Esophagus muscularis mucosa (tissue), 4 donors: ENCODE results near the gene UBALD1. TPM values are rescaled to one million over a fixed set of nuclear protein-coding genes. Genes with fewer than 3 reads are reported as not detected.

Experiments
- DNase-seq: peaks from one replicate; pipeline ENCODE4 v3.0.0-alpha.2; 2017; ENCODE audit errors: extremely low spot score
- H3K27ac ChIP-seq, 4 donors: fragments of 200-600 bp; sonication (generic); replicated peaks in 1 of 4; 1 replicate in 3 of 4; 2 replicates in 1 of 4; pipeline ENCODE4 v1.5.1; 2016 to 2019; ENCODE audit warnings: mild to moderate bottlenecking in 1 of 4
- H3K27me3 ChIP-seq, 4 donors: fragments of 200-600 bp; sonication (generic); one replicate each; pipeline versions ENCODE4 v1.5.1 to v1.6.0; 2016 to 2019
- H3K36me3 ChIP-seq, 4 donors: fragments of 200-600 bp; sonication (generic); one replicate each; pipeline ENCODE4 v1.5.1; 2016 to 2019
- H3K4me1 ChIP-seq, 4 donors: fragments of 200-600 bp; sonication (generic); one replicate each; pipeline ENCODE4 v1.5.1; 2016 to 2019
- H3K4me3 ChIP-seq, 4 donors: fragments of 200-600 bp; sonication (generic); 1 replicate in 2 of 4; 2 replicates in 2 of 4; pipeline ENCODE4 v1.5.1; 2016 to 2019; ENCODE audit warnings: mild to moderate bottlenecking in 4 of 4, moderate library complexity in 1 of 4
- H3K9me3 ChIP-seq, 4 donors: fragments of 200-600 bp; sonication (generic); 1 replicate in 3 of 4; 2 replicates in 1 of 4; pipeline ENCODE4 v1.5.1; 2016 to 2019
- EP300 ChIP-seq: sonication (generic); formaldehyde crosslinking; IDR thresholded peaks from one replicate; pipeline ENCODE4 v1.6.1; 2017; ENCODE audit warnings: antibody characterized with exemption
- POLR2A ChIP-seq: fragments of 450-650 bp; IDR thresholded peaks from one replicate; pipeline ENCODE4 v1.6.1; 2017; ENCODE audit warnings: antibody characterized with exemption, moderate library complexity, mild to moderate bottlenecking, low read depth
- POLR2AphosphoS5 ChIP-seq, 2 donors: sonication (generic); formaldehyde crosslinking; IDR thresholded peaks; one replicate each; pipeline ENCODE4 v1.6.1; 2017; ENCODE audit warnings: antibody characterized with exemption in 2 of 2
- WGBS: methylation state at CpG from one replicate; pipeline ENCODE4 v1.1.5; 2018; 5-methylcytosine and 5-hydroxymethylcytosine counted together
- intact Hi-C: fragments of 100-400 bp; cut with DNase I; formaldehyde crosslinking; loops from one replicate; pipeline ENCODE4 v1.15.1; 2023
- total RNA-seq, 4 donors: library from RNA; depleted of rRNA; stranded (reverse); fragments of >200 nt; gene quantifications; one replicate each; pipeline versions ENCODE4 v1.1.0 to v1.2.1, GENCODE V29; 2016
- TF ChIP-seq, protein P1 (sequence below), 3 experiments: fragments of 200-600 bp in 2 of 3; fragments of 450-650 bp in 1 of 3; sonication (generic) in 2 of 3; IDR thresholded peaks; one replicate each; pipeline ENCODE4 v1.5.1; 2017 to 2019; ENCODE audit warnings: antibody characterized with exemption in 3 of 3, mild to moderate bottlenecking in 2 of 3, moderate library complexity in 1 of 3

Gene UBALD1
- total RNA-seq, 4 donors from 2014 or later: 11.2 to 34.6 (median 17.9) TPM

DNA sequence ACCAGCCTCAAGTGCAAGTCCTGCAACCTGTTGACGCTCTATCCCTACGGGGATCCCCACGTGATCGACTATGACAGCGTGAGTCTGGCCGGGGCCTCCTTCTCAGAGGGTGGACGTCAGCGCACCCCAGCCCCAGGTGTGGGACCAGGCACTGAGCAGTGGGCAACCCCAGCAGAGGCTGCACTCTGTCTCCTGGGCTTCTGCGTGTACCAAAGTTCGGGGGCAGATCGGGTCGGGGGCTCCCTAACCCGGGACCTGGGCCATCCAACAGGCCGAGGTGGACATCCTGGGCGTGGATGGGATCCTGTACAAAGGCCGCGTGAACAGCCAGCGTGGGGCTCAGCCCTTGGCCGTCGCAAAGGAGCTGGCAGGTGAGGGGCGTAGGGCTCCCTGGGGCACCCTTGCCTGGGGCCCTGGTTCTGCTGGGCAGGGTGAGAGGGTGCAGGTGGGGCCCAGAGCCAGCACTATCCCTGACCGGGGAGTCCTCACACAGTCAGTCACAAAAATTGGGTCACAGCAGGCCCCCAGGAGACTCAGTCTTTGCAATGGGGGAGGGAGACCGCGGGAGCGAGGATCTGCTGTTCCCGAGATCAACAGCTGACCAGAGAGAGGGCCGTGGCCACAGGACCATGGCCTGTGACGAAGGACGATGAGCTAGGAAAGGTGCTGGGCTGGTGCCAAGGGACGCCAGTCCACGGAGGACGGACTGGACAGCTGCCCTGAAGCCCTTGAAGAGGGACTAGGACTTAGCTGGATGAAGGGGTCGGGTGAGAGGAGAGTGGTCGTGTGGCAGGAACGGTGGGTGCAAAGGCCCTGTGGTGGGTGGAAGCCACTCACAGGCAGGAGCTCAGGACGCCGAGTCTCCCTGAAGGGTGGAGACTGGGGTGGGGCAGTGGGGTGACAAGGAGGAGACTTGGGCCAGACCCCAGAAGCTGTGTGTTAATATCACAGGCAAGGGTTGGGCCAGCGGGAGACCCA lies 20.0 kb downstream of the UBALD1 start:
- H3K4me1 ChIP-seq: no peaks in the 10 kb centered on the region
- 93% methylated on average over 21 of the region's 38 CpGs for WGBS
- intact Hi-C loops: no loop called here
- DNase-seq: no peak
- TF ChIP-seq, protein P1, sequence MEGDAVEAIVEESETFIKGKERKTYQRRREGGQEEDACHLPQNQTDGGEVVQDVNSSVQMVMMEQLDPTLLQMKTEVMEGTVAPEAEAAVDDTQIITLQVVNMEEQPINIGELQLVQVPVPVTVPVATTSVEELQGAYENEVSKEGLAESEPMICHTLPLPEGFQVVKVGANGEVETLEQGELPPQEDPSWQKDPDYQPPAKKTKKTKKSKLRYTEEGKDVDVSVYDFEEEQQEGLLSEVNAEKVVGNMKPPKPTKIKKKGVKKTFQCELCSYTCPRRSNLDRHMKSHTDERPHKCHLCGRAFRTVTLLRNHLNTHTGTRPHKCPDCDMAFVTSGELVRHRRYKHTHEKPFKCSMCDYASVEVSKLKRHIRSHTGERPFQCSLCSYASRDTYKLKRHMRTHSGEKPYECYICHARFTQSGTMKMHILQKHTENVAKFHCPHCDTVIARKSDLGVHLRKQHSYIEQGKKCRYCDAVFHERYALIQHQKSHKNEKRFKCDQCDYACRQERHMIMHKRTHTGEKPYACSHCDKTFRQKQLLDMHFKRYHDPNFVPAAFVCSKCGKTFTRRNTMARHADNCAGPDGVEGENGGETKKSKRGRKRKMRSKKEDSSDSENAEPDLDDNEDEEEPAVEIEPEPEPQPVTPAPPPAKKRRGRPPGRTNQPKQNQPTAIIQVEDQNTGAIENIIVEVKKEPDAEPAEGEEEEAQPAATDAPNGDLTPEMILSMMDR (IDR thresholded peaks at IDR 0.05): no peak
- no peak for TF ChIP-seq EP300
- no peak for TF ChIP-seq POLR2A
- no peak for TF ChIP-seq POLR2AphosphoS5 (IDR thresholded peaks at IDR 0.05)
- no peak overlapping the region for H3K4me3 ChIP-seq
- no peaks in the 10 kb centered on the region for H3K27me3 ChIP-seq
- H3K36me3 ChIP-seq: no peaks in the 10 kb centered on the region
- H3K27ac ChIP-seq: no peak overlapping the region
- H3K9me3 ChIP-seq: no peaks in the 10 kb centered on the region

DNA sequence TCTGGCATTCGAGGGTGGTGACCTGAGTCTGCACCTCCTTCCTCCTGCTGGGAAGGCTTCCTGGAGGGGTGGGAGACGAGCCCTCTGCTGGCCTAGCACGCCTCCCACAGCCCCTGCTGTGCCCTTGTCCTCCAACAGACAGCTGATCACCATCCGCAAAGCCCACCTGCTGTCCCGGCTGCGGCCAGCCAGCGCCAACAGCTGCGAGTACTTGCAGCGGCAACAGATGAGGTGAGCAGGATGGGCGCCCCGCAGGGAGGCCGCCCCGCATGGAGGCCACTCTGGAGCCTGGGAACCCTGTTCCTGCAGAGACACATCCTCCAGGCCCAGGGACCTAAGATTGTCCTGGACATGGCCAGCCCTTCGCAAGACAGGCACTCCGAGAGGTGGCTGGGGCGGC lies 21.6 kb downstream of the UBALD1 start:
- DNase-seq: no peak
- no peak overlapping the region for H3K4me3 ChIP-seq
- intact Hi-C loops: no loop called here
- peaks cover 0 to 5% (median 2%) of the 10 kb centered on the region in 4 donors for H3K9me3 ChIP-seq
- H3K36me3 ChIP-seq: no peaks in the 10 kb centered on the region
- no peak overlapping the region for H3K27ac ChIP-seq
- no peaks in the 10 kb centered on the region for H3K27me3 ChIP-seq
- no peak for TF ChIP-seq POLR2AphosphoS5 (IDR thresholded peaks at IDR 0.05)
- no peak for TF ChIP-seq EP300
- TF ChIP-seq, protein P1 (IDR thresholded peaks at IDR 0.05): no peak
- no peaks in the 10 kb centered on the region for H3K4me1 ChIP-seq
- 81% methylated on average over 3 of the region's 16 CpGs for WGBS

DNA sequence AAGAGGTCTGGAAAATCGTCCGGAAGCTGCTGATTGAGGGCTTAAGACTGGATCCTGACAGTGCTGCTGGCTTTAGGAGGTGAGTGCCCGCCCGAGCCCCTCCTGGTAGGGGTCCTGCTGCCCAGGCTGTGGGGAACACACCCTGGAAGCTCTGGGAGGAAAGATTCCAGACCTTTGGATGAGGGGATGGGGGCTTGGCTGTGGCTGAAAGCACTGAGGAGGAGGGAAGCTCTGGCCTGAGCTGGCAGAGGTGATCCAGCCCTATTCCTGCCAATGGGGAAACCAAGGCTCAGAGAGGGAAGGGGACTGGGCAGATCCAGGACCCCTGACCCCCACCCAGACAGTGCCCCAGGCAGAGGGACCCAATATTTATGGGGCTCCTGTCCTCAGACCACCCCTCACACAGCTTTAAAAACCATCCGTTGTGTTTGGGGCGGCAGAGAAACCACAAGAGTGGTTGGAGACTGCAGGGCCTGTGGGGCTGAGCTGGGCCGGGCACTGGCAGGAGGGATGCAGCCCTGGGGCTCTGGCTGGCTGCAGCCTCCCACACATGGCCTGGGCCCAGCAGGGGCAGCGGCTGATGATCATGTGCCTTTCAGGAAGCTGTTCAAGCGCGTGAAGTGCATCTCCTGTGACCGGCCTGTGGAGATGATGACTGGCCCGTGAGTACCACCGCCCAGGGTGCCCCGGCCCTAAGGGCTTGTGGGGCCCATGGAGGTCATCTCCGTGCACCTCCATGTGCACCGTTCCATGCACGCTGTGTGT lies 22.8 kb downstream of the UBALD1 start:
- no peaks in the 10 kb centered on the region for H3K4me1 ChIP-seq
- 90% methylated on average over 13 of the region's 17 CpGs for WGBS
- H3K36me3 ChIP-seq: no peaks in the 10 kb centered on the region
- H3K27me3 ChIP-seq: peaks cover 0 to 2% (median 0%) of the 10 kb centered on the region in 4 donors
- no peak overlapping the region for H3K4me3 ChIP-seq
- no peak for DNase-seq
- TF ChIP-seq, protein P1 (IDR thresholded peaks at IDR 0.05): no peak
- no peak for TF ChIP-seq POLR2AphosphoS5 (IDR thresholded peaks at IDR 0.05)
- no peak for TF ChIP-seq EP300
- TF ChIP-seq POLR2A: no peak
- H3K27ac ChIP-seq: no peak overlapping the region
- intact Hi-C loops: no loop called here
- peaks cover 0 to 9% (median 3%) of the 10 kb centered on the region in 4 donors for H3K9me3 ChIP-seq

DNA sequence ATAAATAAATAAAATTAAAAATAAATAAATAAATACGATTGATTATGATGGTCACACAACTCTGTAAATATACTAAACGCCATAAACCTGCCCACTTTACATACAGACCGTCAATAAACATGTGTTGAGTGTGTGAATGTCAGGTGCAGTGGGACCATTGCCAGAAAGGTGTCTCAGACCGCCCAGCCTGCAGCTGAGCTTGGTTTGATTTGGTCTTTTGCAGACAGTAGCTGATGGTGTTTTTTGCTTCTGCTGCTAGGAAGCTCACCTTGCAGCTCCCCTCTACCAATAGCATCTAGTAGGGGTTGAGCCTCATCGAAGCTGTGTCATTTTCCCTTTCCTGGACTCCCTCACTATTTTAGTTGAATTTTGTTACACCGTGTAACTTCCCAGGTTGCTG lies 23.5 kb downstream of the UBALD1 start:
- intact Hi-C loops: no loop called here
- no peak overlapping the region for H3K4me3 ChIP-seq
- peaks cover 0 to 6% (median 0%) of the 10 kb centered on the region in 4 donors for H3K27me3 ChIP-seq
- TF ChIP-seq, protein P1 (IDR thresholded peaks at IDR 0.05): no peak
- TF ChIP-seq EP300 (no peak), POLR2A (no peak), POLR2AphosphoS5 (IDR thresholded peaks at IDR 0.05) (no peak)
- no peak for DNase-seq
- H3K27ac ChIP-seq: no peak overlapping the region
- 76% methylated on average over 6 of the region's 6 CpGs for WGBS
- H3K4me1 ChIP-seq: no peaks in the 10 kb centered on the region
- H3K36me3 ChIP-seq: no peaks in the 10 kb centered on the region
- H3K9me3 ChIP-seq: peaks cover 0 to 9% (median 3%) of the 10 kb centered on the region in 4 donors
